ENCODE data around the gene TERT. TPM values are rescaled to one million over a fixed set of nuclear protein-coding genes. Genes with fewer than 3 reads are reported as not detected.

The TERT gene
- polyA plus RNA-seq, 1 donor from 2014 or later: not detected

DNA sequence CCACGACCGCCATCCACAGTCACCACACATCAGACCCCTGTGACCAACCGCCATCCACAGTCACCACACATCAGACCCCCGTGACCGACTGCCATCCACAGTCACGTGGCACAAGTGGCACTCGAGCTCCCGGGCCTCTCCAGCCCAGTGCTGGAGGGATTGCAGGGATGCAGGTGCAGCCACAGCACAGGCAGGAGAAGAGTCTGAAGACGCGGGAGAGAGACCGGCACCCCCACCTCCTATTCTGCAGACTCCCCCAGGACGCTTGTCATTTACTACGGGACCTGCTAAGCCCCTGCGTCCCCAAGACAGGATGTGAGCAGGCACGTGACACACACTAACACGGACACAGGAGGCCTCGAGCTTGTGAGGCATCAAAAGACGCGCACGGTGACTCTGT, 21.1 kb downstream of the TERT start:
- no peak for TF ChIP-seq EZH2 (IDR thresholded peaks at IDR 0.05; ENCODE audit: borderline replicate concordance, insufficient read depth, low read length, poor library complexity, severe bottlenecking)
- TF ChIP-seq EP300 (conservative IDR thresholded peaks at IDR 0.05; ENCODE audit: poor library complexity, severe bottlenecking): no peak
- Histone ChIP-seq H3K9me3 (ENCODE audit: low read length) (no peaks in the 10 kb centered on the region), H3K4me2 (ENCODE audit: low read length) (no peak overlapping the region)

DNA sequence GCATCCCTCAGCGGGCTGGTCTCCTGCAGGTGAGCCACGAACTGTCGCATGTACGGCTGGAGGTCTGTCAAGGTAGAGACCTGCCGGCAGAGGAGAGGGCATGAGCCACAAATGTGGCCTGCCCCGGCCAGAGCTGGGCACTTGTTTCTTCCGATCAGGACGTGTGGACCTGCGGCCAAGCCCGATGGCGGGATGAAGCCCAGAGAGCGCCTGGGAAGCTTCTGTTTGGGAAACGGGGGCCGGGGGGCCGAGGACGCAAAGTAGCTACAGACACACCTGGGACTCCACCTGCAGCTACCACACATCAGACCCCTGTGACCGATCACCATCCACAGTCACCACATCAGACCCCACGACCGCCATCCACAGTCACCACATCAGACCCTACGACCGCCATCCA, 22.7 kb downstream of the TERT start:
- Histone ChIP-seq H2AFZ (ENCODE audit: low read depth, low read length) (no peak overlapping the region), H3F3A (ENCODE audit: insufficient read depth, low read length, poor library complexity, severe bottlenecking) (no peaks in the 10 kb centered on the region), H3K4me3 (ENCODE audit: low read length) (no peak overlapping the region), H3K36me3 (ENCODE audit: insufficient read depth, low read length) (no peaks in the 10 kb centered on the region), H3K9me2 (ENCODE audit: insufficient read depth, low read length) (no peaks in the 10 kb centered on the region), H4K20me1 (ENCODE audit: insufficient read depth) (no peaks in the 10 kb centered on the region), H3K4me2 (ENCODE audit: low read length) (no peak overlapping the region), H3K79me2 (replicated peaks; ENCODE audit: insufficient read depth, low read length) (no peaks in the 10 kb centered on the region), H3K9me3 (ENCODE audit: low read length) (no peaks in the 10 kb centered on the region), H3K27ac (ENCODE audit: low read length) (no peak overlapping the region), H3K27me3 (ENCODE audit: insufficient read depth, low read depth, low read length) (no peaks in the 10 kb centered on the region), H3K9ac (ENCODE audit: low read length) (no peak overlapping the region)
- TF ChIP-seq EP300 (conservative IDR thresholded peaks at IDR 0.05; ENCODE audit: poor library complexity, severe bottlenecking): no peak
- no peak for TF ChIP-seq POLR2AphosphoS5 (IDR thresholded peaks at IDR 0.05)
- TF ChIP-seq MXI1 (conservative IDR thresholded peaks at IDR 0.05; ENCODE audit: poor library complexity, severe bottlenecking): no peak
- no peak for TF ChIP-seq EZH2 (IDR thresholded peaks at IDR 0.05; ENCODE audit: borderline replicate concordance, insufficient read depth, low read length, poor library complexity, severe bottlenecking)
- TF ChIP-seq RAD21 (conservative IDR thresholded peaks at IDR 0.05): no peak
- no peak for TF ChIP-seq SMC3 (conservative IDR thresholded peaks at IDR 0.05; ENCODE audit: poor library complexity)
- TF ChIP-seq, protein P1, sequence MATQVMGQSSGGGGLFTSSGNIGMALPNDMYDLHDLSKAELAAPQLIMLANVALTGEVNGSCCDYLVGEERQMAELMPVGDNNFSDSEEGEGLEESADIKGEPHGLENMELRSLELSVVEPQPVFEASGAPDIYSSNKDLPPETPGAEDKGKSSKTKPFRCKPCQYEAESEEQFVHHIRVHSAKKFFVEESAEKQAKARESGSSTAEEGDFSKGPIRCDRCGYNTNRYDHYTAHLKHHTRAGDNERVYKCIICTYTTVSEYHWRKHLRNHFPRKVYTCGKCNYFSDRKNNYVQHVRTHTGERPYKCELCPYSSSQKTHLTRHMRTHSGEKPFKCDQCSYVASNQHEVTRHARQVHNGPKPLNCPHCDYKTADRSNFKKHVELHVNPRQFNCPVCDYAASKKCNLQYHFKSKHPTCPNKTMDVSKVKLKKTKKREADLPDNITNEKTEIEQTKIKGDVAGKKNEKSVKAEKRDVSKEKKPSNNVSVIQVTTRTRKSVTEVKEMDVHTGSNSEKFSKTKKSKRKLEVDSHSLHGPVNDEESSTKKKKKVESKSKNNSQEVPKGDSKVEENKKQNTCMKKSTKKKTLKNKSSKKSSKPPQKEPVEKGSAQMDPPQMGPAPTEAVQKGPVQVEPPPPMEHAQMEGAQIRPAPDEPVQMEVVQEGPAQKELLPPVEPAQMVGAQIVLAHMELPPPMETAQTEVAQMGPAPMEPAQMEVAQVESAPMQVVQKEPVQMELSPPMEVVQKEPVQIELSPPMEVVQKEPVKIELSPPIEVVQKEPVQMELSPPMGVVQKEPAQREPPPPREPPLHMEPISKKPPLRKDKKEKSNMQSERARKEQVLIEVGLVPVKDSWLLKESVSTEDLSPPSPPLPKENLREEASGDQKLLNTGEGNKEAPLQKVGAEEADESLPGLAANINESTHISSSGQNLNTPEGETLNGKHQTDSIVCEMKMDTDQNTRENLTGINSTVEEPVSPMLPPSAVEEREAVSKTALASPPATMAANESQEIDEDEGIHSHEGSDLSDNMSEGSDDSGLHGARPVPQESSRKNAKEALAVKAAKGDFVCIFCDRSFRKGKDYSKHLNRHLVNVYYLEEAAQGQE (IDR thresholded peaks at IDR 0.05; ENCODE audit: borderline replicate concordance): no peak
- no peak for TF ChIP-seq TAF1 (IDR thresholded peaks at IDR 0.05; ENCODE audit: low read depth)
- TF ChIP-seq, protein P2, sequence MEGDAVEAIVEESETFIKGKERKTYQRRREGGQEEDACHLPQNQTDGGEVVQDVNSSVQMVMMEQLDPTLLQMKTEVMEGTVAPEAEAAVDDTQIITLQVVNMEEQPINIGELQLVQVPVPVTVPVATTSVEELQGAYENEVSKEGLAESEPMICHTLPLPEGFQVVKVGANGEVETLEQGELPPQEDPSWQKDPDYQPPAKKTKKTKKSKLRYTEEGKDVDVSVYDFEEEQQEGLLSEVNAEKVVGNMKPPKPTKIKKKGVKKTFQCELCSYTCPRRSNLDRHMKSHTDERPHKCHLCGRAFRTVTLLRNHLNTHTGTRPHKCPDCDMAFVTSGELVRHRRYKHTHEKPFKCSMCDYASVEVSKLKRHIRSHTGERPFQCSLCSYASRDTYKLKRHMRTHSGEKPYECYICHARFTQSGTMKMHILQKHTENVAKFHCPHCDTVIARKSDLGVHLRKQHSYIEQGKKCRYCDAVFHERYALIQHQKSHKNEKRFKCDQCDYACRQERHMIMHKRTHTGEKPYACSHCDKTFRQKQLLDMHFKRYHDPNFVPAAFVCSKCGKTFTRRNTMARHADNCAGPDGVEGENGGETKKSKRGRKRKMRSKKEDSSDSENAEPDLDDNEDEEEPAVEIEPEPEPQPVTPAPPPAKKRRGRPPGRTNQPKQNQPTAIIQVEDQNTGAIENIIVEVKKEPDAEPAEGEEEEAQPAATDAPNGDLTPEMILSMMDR (IDR thresholded peaks at IDR 0.05; ENCODE audit: poor library complexity, severe bottlenecking): no peak

More for the DNA sequence above, 21.1 kb downstream of the TERT start:
- Histone ChIP-seq H3K9me2 (ENCODE audit: insufficient read depth, low read length) (no peaks in the 10 kb centered on the region), H4K20me1 (ENCODE audit: insufficient read depth) (no peaks in the 10 kb centered on the region), H2AFZ (ENCODE audit: low read depth, low read length) (no peak overlapping the region), H3K36me3 (ENCODE audit: insufficient read depth, low read length) (no peaks in the 10 kb centered on the region), H3F3A (ENCODE audit: insufficient read depth, low read length, poor library complexity, severe bottlenecking) (no peaks in the 10 kb centered on the region), H3K27me3 (ENCODE audit: insufficient read depth, low read depth, low read length) (no peaks in the 10 kb centered on the region), H3K4me3 (ENCODE audit: low read length) (no peak overlapping the region), H3K9ac (ENCODE audit: low read length) (no peak overlapping the region), H3K79me2 (replicated peaks; ENCODE audit: insufficient read depth, low read length) (no peaks in the 10 kb centered on the region), H3K27ac (ENCODE audit: low read length) (no peak overlapping the region)

Data from neural cell (in vitro differentiated cells).